HCT116 (cell line): ENCODE results near the gene FAM216B. TPM values are rescaled to one million over a fixed set of nuclear protein-coding genes. Genes with fewer than 3 reads are reported as not detected.

ENCODE experiments used
- ATAC-seq: fragments of 200-7000 bp; cut with Tn5 transposase; 2 replicates; pipeline ENCODE4 v1.9.1; 2020; ENCODE audit warnings: mild to moderate bottlenecking, moderate library complexity
- BruUV-seq: library from RNA; stranded (reverse); fragments of 400-500 nt; replicated peaks from 2 replicates; lab custom pipeline; 2021; lab: Mats Ljungman, UMichigan
- CTCF ChIA-PET: fragments of 300-600 bp; sonication (Branson Sonifier 250); formaldehyde crosslinking; loops from one replicate; lab custom pipeline; 2021; ENCODE audit warnings: antibody characterized with exemption; lab: Charles Lee
- POLR2A ChIA-PET: fragments of 300-600, 350-600 bp; sonication (Branson Sonifier 250); formaldehyde crosslinking; loops from one replicate; lab custom pipeline; 2021; ENCODE audit warnings: antibody characterized with exemption; lab: Charles Lee
- RAD21 ChIA-PET, 2 experiments: fragments of 300-600 bp; sonication (Branson Sonifier 250); formaldehyde crosslinking; loops; one replicate each; lab custom pipeline; 2023; ENCODE audit warnings: low total read pairs in 2 of 2; ENCODE audit not compliant: uncharacterized antibody in 2 of 2, unreplicated experiment in 2 of 2, low non-redundant PET in 1 of 2; lab: Charles Lee
- DNase-seq: peaks from one replicate; pipeline ENCODE4 v3.0.0-alpha.2; 2010; ENCODE audit warnings: low read depth, low spot score
- H2AFZ ChIP-seq: fragments of 200-600 bp; shearing (Covaris generic), sonication (generic); 2 replicates; pipeline ENCODE4 v1.6.1; 2017; ENCODE audit warnings: low read depth, mixed run types, mixed read lengths, antibody characterized with exemption, low read length; ENCODE audit not compliant: poor library complexity, severe bottlenecking
- H3K27ac ChIP-seq: 2 replicates; pipeline ENCODE4 v1.5.1; 2012; ENCODE audit warnings: low read depth, low read length
- H3K27me3 ChIP-seq: fragments of 200-600 bp; sonication (generic); 2 replicates; pipeline ENCODE4 v1.6.1; 2016; ENCODE audit warnings: mixed run types, low read length, mixed read lengths; ENCODE audit not compliant: insufficient read depth
- H3K36me3 ChIP-seq, 2 experiments: fragments of 200-500 bp in 1 of 2; fragments of 200-600 bp in 1 of 2; sonication (Bioruptor generic) in 1 of 2; sonication (generic) in 1 of 2; 2 replicates each; pipeline versions ENCODE4 v1.5.1 to v1.6.1; 2014 to 2016; ENCODE audit warnings: low read length in 2 of 2, inconsistent platforms in 1 of 2, mixed read lengths in 1 of 2, mixed run types in 1 of 2; ENCODE audit not compliant: insufficient read depth in 2 of 2, control insufficient read depth in 1 of 2
- H3K4me1 ChIP-seq, 2 experiments: fragments of 200-600 bp in 1 of 2; sonication (generic) in 1 of 2; 2 replicates each; pipeline versions ENCODE4 v1.5.1 to v1.6.1; 2012 to 2017; ENCODE audit warnings: low read length in 2 of 2, inconsistent platforms in 1 of 2, mild to moderate bottlenecking in 1 of 2, mixed read lengths in 1 of 2, mixed run types in 1 of 2, moderate library complexity in 1 of 2; ENCODE audit not compliant: insufficient read depth in 2 of 2, control insufficient read depth in 1 of 2
- H3K4me2 ChIP-seq: fragments of 200-600 bp; sonication (generic); 2 replicates; pipeline ENCODE4 v1.6.1; 2017; ENCODE audit warnings: mixed run types, low read length, mixed read lengths
- H3K4me3 ChIP-seq, 2 experiments: fragments of 200-600 bp in 1 of 2; sonication (generic) in 1 of 2; replicated peaks in 1 of 2; 2 replicates each; pipeline ENCODE4 v1.5.1; 2011 to 2016; ENCODE audit warnings: low read length in 2 of 2, control low read depth in 1 of 2, low read depth in 1 of 2, mild to moderate bottlenecking in 1 of 2, mixed read lengths in 1 of 2, mixed run types in 1 of 2
- H3K79me2 ChIP-seq: fragments of 200-600 bp; sonication (generic); 2 replicates; pipeline ENCODE4 v1.6.1; 2017; ENCODE audit warnings: mild to moderate bottlenecking, mixed run types, low read length, moderate library complexity, mixed read lengths; ENCODE audit not compliant: insufficient read depth
- H3K9ac ChIP-seq: fragments of 200-600 bp; sonication (generic); 2 replicates; pipeline ENCODE4 v1.6.1; 2016; ENCODE audit warnings: low read length, mixed read lengths
- H3K9me2 ChIP-seq: fragments of 200-600 bp; sonication (generic), shearing (Covaris generic); 2 replicates; pipeline ENCODE4 v1.6.1; 2017; ENCODE audit warnings: mixed run types, mild to moderate bottlenecking, moderate library complexity; ENCODE audit not compliant: insufficient read depth
- H3K9me3 ChIP-seq, 2 experiments: fragments of 200-500 bp in 1 of 2; fragments of 200-600 bp in 1 of 2; sonication (Bioruptor generic) in 1 of 2; sonication (generic) in 1 of 2; 2 replicates each; pipeline ENCODE4 v1.6.1; 2014 to 2017; ENCODE audit warnings: low read length in 2 of 2, mixed read lengths in 2 of 2, inconsistent platforms in 1 of 2, low read depth in 1 of 2, mild to moderate bottlenecking in 1 of 2, mixed run types in 1 of 2, moderate library complexity in 1 of 2; ENCODE audit not compliant: control insufficient read depth in 1 of 2, insufficient read depth in 1 of 2
- H4K20me1 ChIP-seq: fragments of 200-600 bp; sonication (generic), shearing (Covaris generic); 2 replicates; pipeline ENCODE4 v1.6.1; 2017; ENCODE audit warnings: mixed run types, mild to moderate bottlenecking, moderate library complexity; ENCODE audit not compliant: insufficient read depth
- ATF3 ChIP-seq: IDR thresholded peaks from 2 replicates; pipeline ENCODE4 v1.6.1; 2012
- CBX3 ChIP-seq: IDR thresholded peaks from 2 replicates; pipeline ENCODE4 v1.6.1; 2012; ENCODE audit warnings: low read depth
- CEBPB ChIP-seq: IDR thresholded peaks from 2 replicates; pipeline ENCODE4 v1.6.1; 2012; ENCODE audit warnings: low read depth
- CTCF ChIP-seq, 3 experiments: fragments of 200-600 bp in 1 of 3; sonication (generic) in 1 of 3; IDR thresholded peaks in 2 of 3; conservative IDR thresholded peaks in 1 of 3; 2 replicates each; pipeline ENCODE4 v1.5.1; 2012 to 2017; ENCODE audit warnings: low read depth in 2 of 3, low read length in 2 of 3, antibody characterized with exemption in 1 of 3, borderline replicate concordance in 1 of 3, control low read depth in 1 of 3, mild to moderate bottlenecking in 1 of 3, mixed read lengths in 1 of 3, mixed run types in 1 of 3, moderate library complexity in 1 of 3; ENCODE audit not compliant: insufficient read depth in 1 of 3
- EGR1 ChIP-seq: IDR thresholded peaks from 2 replicates; pipeline ENCODE4 v1.6.1; 2012; ENCODE audit warnings: low read depth
- ELF1 ChIP-seq: IDR thresholded peaks from 2 replicates; pipeline ENCODE4 v1.6.1; 2012; ENCODE audit warnings: low read depth, borderline replicate concordance
- EZH2 ChIP-seq: fragments of 200-600 bp; sonication (generic); IDR thresholded peaks from 2 replicates; pipeline ENCODE4 v1.6.1; 2017; ENCODE audit warnings: antibody characterized with exemption, mixed run types
- EZH2phosphoT487 ChIP-seq: fragments of 200-600 bp; IDR thresholded peaks from 2 replicates; pipeline ENCODE4 v1.6.1; 2018; ENCODE audit warnings: antibody characterized with exemption, borderline replicate concordance
- FOSL1 ChIP-seq: IDR thresholded peaks from 2 replicates; pipeline ENCODE4 v1.6.1; 2012; ENCODE audit warnings: low read depth
- JUND ChIP-seq: IDR thresholded peaks from 2 replicates; pipeline ENCODE4 v1.6.1; 2012
- POLR2AphosphoS5 ChIP-seq: IDR thresholded peaks from 2 replicates; pipeline ENCODE4 v1.6.1; 2011; ENCODE audit warnings: mild to moderate bottlenecking, low read depth, low read length, moderate library complexity
- RAD21 ChIP-seq: IDR thresholded peaks from 2 replicates; pipeline ENCODE4 v1.6.1; 2012; ENCODE audit warnings: low read depth, mild to moderate bottlenecking
- REST ChIP-seq: IDR thresholded peaks from 2 replicates; pipeline ENCODE4 v1.6.1; 2012; ENCODE audit warnings: low read depth
- SIN3A ChIP-seq: IDR thresholded peaks from 2 replicates; pipeline ENCODE4 v1.6.1; 2012; ENCODE audit warnings: low read depth
- SP1 ChIP-seq: IDR thresholded peaks from 2 replicates; pipeline ENCODE4 v1.6.1; 2012; ENCODE audit warnings: low read depth
- SRF ChIP-seq: IDR thresholded peaks from 2 replicates; pipeline ENCODE4 v1.6.1; 2012; ENCODE audit warnings: low read depth
- TCF7L2 ChIP-seq: IDR thresholded peaks from 2 replicates; pipeline ENCODE4 v1.7.0; 2011; ENCODE audit warnings: borderline replicate concordance, inconsistent platforms; ENCODE audit not compliant: insufficient read depth, insufficient read length; ENCODE audit errors: extremely low read depth
- YY1 ChIP-seq: IDR thresholded peaks from 2 replicates; pipeline ENCODE4 v1.6.1; 2011; ENCODE audit warnings: low read length, low read depth, moderate library complexity, mild to moderate bottlenecking; ENCODE audit not compliant: insufficient replicate concordance; ENCODE audit errors: extremely low read depth
- ZBTB33 ChIP-seq: IDR thresholded peaks from 2 replicates; pipeline ENCODE4 v1.6.1; 2011; ENCODE audit warnings: mild to moderate bottlenecking, low read length, moderate library complexity; ENCODE audit not compliant: insufficient replicate concordance; ENCODE audit errors: extremely low read depth
- intact Hi-C: fragments of 100-400 bp; cut with micrococcal nuclease; formaldehyde crosslinking; loops from 2 replicates; pipeline ENCODE4 v1.10.0; 2022
- total RNA-seq: library from RNA; stranded (reverse); gene quantifications from one replicate; pipeline ENCODE4 v1.2.1, GENCODE V29; 2021; ENCODE audit not compliant: unreplicated experiment

The FAM216B gene
- total RNA-seq, 1 experiment from 2014 or later, result not detected

GRCh38 chr13:42794577-42795275 is 13.3 kb downstream of the FAM216B start:
- ChIA-PET POLR2A (no interaction called here), CTCF (no interaction called here), RAD21 (no interaction called here)
- no peaks in the 10 kb centered on the region for H3K4me1 ChIP-seq
- TF ChIP-seq SRF, result no peak
- TF ChIP-seq ELF1, result no peak
- TF ChIP-seq JUND, result no peak
- no peak for TF ChIP-seq EZH2
- no peak for TF ChIP-seq ATF3
- no peak for TF ChIP-seq YY1
- no peak for TF ChIP-seq TCF7L2
- TF ChIP-seq SIN3A, result no peak
- TF ChIP-seq CTCF (IDR thresholded peaks at IDR 0.05 in 2 of 3, conservative IDR thresholded peaks at IDR 0.05 in 1 of 3; ENCODE audit: borderline replicate concordance in 1 of 3, insufficient read depth in 1 of 3, low read depth in 2 of 3, low read length in 2 of 3), result no peak
- no peak for TF ChIP-seq REST
- TF ChIP-seq POLR2AphosphoS5, result no peak
- TF ChIP-seq SP1, result no peak
- no peak for TF ChIP-seq CBX3
- no peak for TF ChIP-seq CEBPB
- TF ChIP-seq ZBTB33, result no peak
- TF ChIP-seq FOSL1, result no peak
- no peak for TF ChIP-seq EGR1
- TF ChIP-seq RAD21, result no peak
- no peak for TF ChIP-seq EZH2phosphoT487
- no peaks in the 10 kb centered on the region for H3K36me3 ChIP-seq
- peaks cover 10% of the 10 kb centered on the region for H3K27me3 ChIP-seq
- no peak overlapping the region for H3K27ac ChIP-seq
- no peaks in the 10 kb centered on the region for H3K79me2 ChIP-seq
- no peaks in the 10 kb centered on the region for H3K9me3 ChIP-seq
- H3K4me2 ChIP-seq, result no peak overlapping the region
- no peaks in the 10 kb centered on the region for H3K9me2 ChIP-seq
- intact Hi-C loops, result no loop called here
- no peak overlapping the region for H3K9ac ChIP-seq
- no peak overlapping the region for H2AFZ ChIP-seq
- H3K4me3 ChIP-seq, result no peak overlapping the region
- DNase-seq, result no peak
- ATAC-seq, result no peak
- H4K20me1 ChIP-seq, result no peaks in the 10 kb centered on the region
- no TSS peak for BruUV-seq
